ENCODE measurements around the gene BTAF1.

DNA sequence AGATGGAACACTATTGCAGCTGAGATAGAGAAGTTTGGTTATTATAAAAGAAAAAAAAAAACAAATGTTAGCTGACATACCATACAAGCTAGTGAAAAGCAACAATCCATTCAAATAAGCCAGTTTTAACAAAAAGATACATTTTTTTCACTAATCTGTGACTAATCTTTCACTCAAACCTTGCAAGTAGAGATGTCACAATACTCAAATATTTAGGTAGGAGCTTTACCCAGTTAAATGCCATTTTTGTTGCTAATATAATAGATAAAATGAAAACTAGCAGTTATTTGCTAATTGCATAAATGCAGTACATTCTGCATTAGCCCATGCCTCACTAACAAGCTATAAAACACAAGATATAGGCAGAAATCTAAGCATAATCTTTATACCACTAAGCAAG is 123.6 kb downstream of the BTAF1 start:
- TF ChIP-seq POLR2A (IDR thresholded peaks at IDR 0.05) = no peak
- TF ChIP-seq, protein P1, sequence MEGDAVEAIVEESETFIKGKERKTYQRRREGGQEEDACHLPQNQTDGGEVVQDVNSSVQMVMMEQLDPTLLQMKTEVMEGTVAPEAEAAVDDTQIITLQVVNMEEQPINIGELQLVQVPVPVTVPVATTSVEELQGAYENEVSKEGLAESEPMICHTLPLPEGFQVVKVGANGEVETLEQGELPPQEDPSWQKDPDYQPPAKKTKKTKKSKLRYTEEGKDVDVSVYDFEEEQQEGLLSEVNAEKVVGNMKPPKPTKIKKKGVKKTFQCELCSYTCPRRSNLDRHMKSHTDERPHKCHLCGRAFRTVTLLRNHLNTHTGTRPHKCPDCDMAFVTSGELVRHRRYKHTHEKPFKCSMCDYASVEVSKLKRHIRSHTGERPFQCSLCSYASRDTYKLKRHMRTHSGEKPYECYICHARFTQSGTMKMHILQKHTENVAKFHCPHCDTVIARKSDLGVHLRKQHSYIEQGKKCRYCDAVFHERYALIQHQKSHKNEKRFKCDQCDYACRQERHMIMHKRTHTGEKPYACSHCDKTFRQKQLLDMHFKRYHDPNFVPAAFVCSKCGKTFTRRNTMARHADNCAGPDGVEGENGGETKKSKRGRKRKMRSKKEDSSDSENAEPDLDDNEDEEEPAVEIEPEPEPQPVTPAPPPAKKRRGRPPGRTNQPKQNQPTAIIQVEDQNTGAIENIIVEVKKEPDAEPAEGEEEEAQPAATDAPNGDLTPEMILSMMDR (IDR thresholded peaks at IDR 0.05) = no peak
- no peak for TF ChIP-seq POLR2AphosphoS5 (IDR thresholded peaks at IDR 0.05)
- TF ChIP-seq EP300 (IDR thresholded peaks at IDR 0.05) = no peak
